HCEC 1CT (cell line): ENCODE results near the gene GEMIN5.
A peak's percentile ranks its signal among the peaks of the same experiment; 100 is the strongest.

ENCODE experiments used
- DNase-seq: peaks from one replicate; pipeline ENCODE4 v3.0.0-alpha.2; 2017

GEMIN5 gene

DNA sequence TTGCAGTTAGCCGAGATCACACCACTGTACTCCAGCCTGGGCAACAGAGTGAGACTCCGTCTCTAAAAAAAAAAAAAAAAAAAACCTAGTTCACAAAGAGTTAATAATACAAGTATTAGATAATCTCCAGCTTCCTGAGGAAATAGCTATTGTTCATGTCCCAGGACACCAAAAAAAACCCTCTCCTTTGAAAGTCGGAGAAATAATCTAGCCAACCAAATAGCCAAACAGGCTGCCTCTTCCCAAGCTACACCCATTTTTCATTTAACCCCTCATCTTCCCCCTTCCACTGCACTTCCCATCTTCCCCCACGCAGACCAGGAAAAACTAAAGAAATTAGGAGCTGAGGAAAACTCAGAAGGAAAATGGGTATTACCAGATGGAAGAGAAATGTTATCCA is 56.0 kb downstream of the GEMIN5 start:
- no peak for DNase-seq

DNA sequence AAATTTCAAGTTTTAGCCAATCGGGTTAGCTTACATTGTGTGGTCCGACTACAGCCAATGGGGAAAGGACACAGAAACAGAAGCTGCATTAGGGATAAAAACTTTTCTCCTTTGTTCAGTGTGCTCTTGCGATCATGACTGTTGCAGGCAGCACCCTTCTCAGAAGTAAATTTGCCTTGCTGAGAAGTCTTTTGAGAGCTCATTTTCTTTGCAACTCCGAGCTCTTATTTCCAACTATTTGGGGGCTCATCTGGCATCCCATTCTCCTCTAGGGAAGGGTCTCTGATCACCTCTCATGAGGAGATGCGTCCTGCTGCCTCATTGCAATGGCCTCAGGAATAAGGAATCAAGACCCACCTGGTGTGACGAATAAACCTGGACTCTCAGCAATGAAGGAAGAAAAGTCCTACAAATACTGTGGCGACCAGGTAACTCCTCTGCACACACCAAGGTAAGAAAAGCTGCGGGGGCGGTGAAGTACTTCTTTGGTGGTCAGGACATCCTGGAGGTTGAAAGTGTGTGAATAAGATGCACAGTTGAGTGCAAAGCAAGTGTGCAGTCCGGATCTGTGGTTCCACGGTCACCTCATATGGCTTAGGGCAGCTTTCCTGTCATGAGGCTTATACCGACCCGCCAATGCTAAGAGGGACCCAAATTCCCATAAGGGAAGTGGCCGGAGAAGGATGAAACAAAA is 59.2 kb downstream of the GEMIN5 start:
- no peak for DNase-seq

- DNase-seq, result no peak
Measured at GRCh38 chr5:154873791-154874331, 64.2 kb downstream of the GEMIN5 start.

DNA sequence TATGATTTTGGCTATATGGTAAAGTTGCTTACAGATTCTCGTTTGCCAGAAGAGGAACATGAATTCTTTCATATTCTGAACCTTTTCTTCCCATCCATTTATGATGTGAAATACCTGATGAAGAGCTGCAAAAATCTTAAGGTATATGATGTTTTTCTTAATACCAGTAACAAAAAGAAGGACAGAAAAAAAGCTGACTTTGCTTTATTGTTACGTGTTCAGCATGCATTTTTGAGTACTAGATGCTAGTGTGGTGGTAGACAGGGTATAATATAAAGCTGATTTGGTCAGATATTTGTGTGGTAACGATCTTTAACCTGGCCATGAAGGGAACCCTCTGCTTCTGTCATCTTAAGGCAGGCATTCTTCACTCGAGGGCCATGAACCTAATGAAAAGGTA is 66.3 kb downstream of the GEMIN5 start:
- no peak for DNase-seq

GRCh38 chr5:154868702-154869101 is 69.3 kb downstream of the GEMIN5 start:
- no peak for DNase-seq

- no peak for DNase-seq
Measured at GRCh38 chr5:154866841-154867240, 71.2 kb downstream of the GEMIN5 start.

DNA sequence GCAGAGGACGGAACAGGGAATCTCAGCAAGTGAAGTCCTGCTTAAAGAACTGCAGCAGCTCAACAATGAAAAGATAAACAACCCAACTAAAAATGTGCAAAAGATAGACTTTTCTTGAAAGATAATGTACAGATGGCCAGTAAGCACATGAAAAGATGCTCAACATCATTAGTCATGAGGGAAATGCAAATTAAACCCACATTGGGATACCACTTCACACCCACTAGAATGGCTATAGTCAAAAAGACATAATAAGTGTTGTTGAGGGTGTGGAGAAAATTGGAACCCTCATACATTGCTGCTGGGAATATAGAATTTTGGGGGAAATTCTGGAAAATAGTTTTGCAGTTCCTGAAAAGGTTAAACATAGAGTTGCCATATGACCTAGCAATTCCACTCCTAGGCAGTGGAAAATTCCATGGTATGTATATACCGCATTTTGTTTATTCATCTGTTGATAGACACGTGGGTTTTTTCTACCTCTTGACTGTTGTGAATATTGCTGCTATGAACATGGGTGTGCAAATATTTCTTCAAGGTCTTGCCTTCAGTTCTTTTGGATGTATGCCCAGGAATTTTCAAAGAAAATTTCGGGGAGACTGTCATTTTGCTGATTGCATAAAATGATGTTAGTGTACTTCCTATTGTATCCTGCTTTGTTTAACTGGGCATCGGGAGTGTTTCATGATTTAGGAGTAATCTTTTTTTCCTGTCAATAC is 72.4 kb downstream of the GEMIN5 start:
- DNase-seq, result peak; percentile 9

- DNase-seq, result no peak
Measured at GRCh38 chr5:154863291-154864080, 74.5 kb downstream of the GEMIN5 start.

DNA sequence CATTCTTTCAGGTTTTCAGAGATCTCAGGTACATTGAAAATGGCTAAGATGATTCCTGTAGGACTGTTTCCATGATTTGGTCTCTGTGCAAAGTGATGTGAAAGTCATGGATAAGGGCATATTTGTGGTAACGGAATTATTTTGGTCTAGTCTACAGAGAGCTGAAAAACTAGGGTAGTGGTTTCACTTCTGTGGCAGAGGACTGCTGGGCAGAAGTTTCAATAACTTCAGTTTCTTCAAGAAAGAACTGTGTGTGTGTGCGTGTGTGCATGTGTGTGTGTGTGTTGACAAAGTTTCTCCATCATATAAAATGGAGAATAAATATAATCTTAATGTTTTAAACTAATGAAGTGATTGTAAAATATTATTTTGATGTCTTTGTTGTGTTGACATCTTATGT is 75.2 kb downstream of the GEMIN5 start:
- DNase-seq, result no peak

DNA sequence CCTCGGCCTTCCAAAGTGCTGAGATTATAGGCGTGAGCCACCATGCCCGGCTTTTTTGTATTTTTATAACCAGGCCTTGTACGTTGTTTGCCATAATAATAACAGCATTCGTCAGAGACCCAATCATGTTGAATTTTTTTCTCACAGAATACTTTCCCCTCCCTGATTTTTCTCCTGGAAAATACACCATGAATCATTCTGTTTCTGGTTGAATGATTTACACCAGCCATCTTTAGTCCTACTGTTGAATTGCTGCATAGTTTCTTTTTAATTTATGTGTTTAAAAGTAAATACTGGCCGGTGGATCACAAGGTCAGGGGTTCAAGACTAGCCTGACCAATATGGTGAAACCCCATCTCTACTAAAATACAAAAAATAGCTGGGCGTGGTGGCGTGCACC is 76.1 kb downstream of the GEMIN5 start:
- no peak for DNase-seq

- DNase-seq, result no peak
Measured at GRCh38 chr5:154860765-154861164, 77.2 kb downstream of the GEMIN5 start.

GRCh38 chr5:154860123-154860522 is 77.9 kb downstream of the GEMIN5 start:
- DNase-seq, result peak; percentile 69

DNA sequence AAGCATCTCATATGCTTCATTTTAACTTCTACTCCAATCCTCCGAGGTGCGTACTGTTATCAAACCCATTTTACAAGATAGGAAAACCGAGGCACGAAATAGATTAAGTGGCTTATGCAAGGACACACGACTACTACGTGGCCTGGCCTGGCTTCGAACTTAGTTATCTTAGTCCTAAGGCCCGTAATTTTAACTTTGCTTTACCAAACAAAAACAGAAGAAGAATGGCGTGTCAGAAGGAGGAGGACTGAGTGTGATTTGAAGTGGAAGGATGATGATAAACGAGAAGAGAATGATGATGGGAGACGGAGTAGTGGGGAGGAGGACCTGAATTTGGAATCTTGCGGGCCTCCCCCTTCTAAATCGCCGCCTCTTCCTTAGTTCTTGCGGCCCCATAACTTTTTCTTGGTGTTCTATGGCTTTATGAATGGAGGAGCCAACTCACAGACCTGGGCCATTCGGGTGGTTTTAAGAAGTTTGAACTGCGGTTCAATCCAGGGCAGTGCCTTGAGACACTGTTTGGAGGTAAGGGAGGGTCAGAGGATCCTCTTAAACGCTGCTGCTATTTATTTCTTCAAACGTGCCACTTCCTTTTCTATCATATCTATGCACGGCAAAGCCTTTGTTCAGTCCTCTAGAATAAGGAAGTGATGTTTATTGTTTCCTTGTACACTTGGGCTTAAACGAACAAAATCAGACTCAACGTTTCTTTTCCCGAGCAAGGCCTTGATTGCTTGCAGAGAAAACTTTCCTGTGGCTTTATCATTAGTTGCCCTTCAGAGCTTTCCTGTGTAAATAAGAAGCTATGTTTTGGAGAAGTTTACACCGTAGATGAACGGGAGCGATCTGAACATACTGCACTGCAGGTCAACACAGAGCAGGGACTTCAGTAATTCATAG is 78.8 kb downstream of the GEMIN5 start:
- DNase-seq, result no peak

- peak; percentile 98 for DNase-seq
Measured at GRCh38 chr5:154858297-154858971, 79.6 kb downstream of the GEMIN5 start, which contains the start of gene CNOT8. Gene CNOT8 (plus strand): TSS chr5:154858627. CDS start chr5:154863279, 4,652 bp downstream.

- peak; percentile 97 for DNase-seq
Measured at GRCh38 chr5:154857530-154858296, 80.3 kb downstream of the GEMIN5 start.

DNA sequence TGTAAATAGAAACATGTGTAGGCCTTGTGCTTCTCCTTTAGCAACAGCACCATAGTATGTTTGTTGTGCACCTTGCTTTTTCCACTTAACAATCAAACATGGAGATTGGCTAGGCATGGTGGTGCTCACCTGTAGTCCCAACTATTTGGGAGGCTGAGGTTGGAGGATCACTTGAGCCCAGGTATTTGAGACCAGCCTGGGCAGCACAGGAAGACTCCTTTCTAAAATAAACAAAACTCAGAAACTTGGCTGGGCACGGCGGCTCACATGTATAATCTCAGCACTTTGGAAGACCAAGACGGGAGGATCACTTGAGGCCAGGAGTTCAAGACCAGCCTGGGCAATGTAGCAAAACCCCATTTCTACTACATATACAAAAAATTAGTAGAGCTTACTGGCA is 86.7 kb downstream of the GEMIN5 start:
- DNase-seq, result no peak

- peak; percentile 59 for DNase-seq
Measured at GRCh38 chr5:154850255-154851062, 87.6 kb downstream of the GEMIN5 start, which contains the start of gene FAXDC2. Gene FAXDC2 (minus strand): TSS chr5:154850603. CDS start chr5:154838178, 12,425 bp downstream.

DNA sequence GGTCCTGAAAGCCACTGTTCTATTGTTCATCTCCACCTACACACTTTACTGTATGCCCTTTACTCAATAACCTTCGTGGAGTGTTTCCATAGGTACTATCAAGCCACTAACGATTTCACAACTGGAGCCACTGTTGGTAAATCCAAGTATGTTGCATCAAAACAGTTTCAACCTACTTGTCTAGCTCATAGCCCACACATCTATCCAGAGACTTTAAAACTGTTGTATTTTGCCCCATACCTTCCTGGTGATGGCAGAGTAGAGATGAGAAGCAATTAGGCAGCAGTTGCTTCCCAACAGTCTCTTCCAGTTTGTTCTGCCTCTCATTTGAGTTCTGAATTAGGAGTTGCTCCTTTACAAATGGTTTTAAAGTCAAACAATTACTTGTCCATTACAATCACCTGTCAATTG is 88.2 kb downstream of the GEMIN5 start:
- no peak for DNase-seq

GRCh38 chr5:154849264-154849785 is 88.7 kb downstream of the GEMIN5 start:
- no peak for DNase-seq

DNA sequence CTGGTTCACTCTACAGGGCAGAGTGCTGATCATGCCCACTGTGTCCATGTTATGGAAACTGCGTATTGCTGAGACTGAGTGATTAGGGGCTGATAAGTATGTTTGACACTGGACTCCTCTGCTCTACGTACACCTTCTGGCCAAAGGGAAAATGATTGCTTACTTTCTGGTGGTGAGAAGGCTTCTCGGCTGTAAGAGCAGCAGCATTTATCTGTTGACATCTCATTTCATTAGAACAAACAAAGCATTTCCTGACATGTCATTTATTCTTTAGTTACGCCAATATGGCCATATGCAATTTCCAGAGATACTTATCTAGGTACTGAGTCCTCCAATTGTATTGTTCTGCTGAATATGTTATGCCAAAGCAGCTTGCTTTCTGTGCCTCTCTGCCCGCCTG is 93.2 kb downstream of the GEMIN5 start:
- no peak for DNase-seq
